ENCODE measurements around the gene ELMO1. TPM values are rescaled to one million over a fixed set of nuclear protein-coding genes. Genes with fewer than 3 reads are reported as not detected.

The ELMO1 gene
- total RNA-seq, 2 experiments from 2014 or later = 68.0 to 74.4 TPM

DNA sequence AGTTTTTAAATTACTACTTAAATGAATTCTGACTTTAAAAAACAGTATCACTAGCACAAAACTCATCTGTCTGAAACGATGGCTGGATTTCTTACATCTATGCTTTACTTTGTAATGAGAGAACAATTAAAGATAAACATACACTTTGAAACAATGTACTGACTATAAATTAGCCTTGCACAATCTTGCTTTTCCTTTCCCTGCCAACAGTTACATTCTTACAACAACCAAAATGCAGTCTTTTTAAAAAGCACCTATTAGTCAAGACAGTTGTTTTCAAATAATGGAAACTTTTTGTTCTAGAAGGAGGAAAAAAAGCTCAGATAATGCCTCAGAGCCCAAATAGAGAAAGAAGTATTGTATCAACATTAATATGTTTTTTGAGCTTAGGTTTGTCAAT, 153.3 kb downstream of the ELMO1 start:
- H3K27ac Mint-ChIP-seq = no peak overlapping the region
- H3K4me1 Mint-ChIP-seq = peaks cover 11% of the 10 kb centered on the region
- H3K9me3 Mint-ChIP-seq = no peaks in the 10 kb centered on the region
- H3K27me3 Mint-ChIP-seq = no peaks in the 10 kb centered on the region
- no peak for DNase-seq
- H3K36me3 Mint-ChIP-seq = peaks cover 19% of the 10 kb centered on the region
- no peak overlapping the region for H3K4me3 Mint-ChIP-seq

DNA sequence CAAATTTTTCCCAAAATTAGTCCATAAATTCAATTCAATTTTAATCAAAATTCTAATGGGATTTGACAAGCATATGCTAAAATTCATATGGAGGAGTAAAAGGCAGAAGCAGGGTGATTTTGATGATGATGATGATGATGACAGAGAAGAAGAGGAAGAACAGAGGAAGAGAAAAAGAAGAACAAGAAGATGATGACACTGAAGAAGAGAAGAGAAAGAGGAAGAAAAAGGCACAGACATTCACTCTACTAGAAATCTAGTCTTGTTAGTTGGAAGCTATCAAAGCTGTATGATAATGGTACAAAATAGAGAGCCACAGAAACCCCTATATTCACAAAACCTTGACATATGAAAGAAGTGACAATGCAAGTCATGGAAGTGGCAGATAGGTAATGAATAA, 157.9 kb downstream of the ELMO1 start:
- Mint-ChIP-seq H3K27ac (peak overlapping the region; percentile 5), H3K9me3 (peaks cover 2% of the 10 kb centered on the region), H3K27me3 (no peaks in the 10 kb centered on the region), H3K4me1 (peaks cover 18% of the 10 kb centered on the region), H3K4me3 (no peak overlapping the region), H3K36me3 (peaks cover 14% of the 10 kb centered on the region)
- no peak for DNase-seq

DNA sequence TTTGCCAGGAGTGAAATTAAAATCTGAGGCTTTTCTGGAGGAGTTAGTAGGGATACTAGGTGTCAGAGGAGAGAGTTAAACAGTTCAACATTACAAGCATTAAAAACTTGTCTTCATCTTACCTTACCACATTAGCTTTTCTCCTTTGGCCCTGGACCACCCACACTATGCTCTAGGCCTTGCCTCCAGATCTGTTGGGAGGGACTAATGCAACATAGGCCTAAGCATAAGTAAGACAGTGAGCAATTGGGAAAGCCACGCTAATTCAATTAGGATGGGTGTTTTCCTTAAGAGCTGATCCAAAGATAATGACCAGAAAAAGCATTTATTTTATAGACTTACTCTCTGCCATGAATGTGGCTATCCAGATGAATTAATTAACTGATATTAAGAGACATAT, 158.9 kb downstream of the ELMO1 start:
- no peak for DNase-seq
- H3K27ac Mint-ChIP-seq = no peak overlapping the region
- H3K27me3 Mint-ChIP-seq = no peaks in the 10 kb centered on the region
- H3K36me3 Mint-ChIP-seq = peaks cover 14% of the 10 kb centered on the region
- peaks cover 21% of the 10 kb centered on the region for H3K4me1 Mint-ChIP-seq
- H3K9me3 Mint-ChIP-seq = peaks cover 2% of the 10 kb centered on the region
- H3K4me3 Mint-ChIP-seq = no peak overlapping the region

DNA sequence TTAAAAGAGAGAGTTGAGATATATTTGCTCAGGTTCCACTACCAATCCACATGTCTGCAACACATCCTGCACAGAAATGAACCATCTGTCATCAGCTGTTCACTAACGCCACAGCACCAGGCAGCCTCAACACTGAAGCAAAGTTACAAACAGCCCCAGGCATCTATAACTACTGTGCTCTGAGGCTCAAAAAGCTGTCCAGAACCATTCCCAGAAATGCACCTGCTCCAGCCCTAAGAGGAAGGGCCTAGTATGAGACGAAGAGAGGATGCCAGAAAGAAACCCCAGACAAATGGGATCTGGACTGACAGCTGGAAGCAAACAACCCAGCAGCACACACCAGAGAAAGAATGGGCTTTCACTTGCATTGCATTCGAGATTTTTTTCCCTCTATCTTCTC, 159.3 kb downstream of the ELMO1 start:
- Mint-ChIP-seq H3K4me3 (no peak overlapping the region), H3K27ac (no peak overlapping the region), H3K9me3 (peaks cover 2% of the 10 kb centered on the region)

DNA sequence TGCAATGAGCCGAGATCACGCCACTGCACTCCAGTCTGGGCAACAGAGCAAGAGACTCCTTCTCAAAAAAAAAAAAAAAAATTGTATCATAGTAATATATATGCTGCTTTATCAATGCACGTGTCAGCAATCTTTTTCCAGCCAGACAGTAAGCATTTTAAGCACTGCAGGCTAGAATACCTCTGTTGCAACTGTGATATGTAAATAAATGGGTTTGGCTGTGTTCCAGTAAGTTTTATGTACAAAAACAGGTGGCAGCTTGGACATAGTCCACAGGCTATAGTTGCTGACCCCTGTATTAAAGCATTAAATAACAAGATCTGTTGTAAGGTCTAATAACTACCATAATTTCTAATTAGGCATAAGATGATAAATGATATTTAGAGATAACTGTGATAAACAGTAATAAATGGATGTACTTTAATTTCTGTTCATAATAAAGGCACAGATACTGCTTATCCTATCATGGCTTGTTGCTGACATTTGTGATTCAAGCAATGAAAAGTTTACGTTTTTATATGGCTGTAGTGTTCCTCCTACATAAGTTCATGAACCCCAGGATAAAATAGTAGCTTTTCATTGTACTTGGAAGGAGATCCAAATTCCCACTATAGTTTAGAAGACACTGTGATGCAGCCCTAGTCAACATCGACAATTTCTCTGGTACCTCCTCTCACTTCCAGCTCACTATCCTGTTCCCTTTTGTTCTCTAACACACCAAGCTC, 161.4 kb downstream of the ELMO1 start:
- DNase-seq = no peak
- H3K27ac Mint-ChIP-seq = no peak overlapping the region
- H3K4me3 Mint-ChIP-seq = no peak overlapping the region
- H3K36me3 Mint-ChIP-seq = peaks cover 11% of the 10 kb centered on the region
- peaks cover 22% of the 10 kb centered on the region for H3K4me1 Mint-ChIP-seq
- H3K27me3 Mint-ChIP-seq = no peaks in the 10 kb centered on the region
- H3K9me3 Mint-ChIP-seq = peaks cover 2% of the 10 kb centered on the region

More for the DNA sequence above, 159.3 kb downstream of the ELMO1 start:
- Mint-ChIP-seq H3K4me1 (peaks cover 22% of the 10 kb centered on the region), H3K27me3 (no peaks in the 10 kb centered on the region), H3K36me3 (peaks cover 14% of the 10 kb centered on the region)
- DNase-seq = no peak

DNA sequence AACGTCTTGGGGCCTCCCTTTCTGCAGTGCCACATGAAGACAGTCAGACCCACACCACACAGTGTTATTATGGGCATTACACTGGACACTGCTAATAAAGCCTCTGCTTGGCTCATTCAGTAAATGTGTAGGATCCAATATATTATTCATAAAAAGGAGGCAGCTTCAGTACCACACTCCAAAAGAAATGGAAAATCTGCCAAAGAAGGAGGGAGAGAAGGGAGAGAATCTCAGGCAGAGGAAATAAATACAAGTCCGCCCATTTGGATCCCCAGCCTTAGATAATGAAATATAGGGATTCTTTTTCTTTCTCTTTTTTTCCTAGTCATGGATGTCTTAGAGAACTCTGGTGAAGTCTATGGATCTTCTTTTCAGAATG, 162.2 kb downstream of the ELMO1 start:
- Mint-ChIP-seq H3K4me1 (peaks cover 22% of the 10 kb centered on the region), H3K27ac (no peak overlapping the region)
- DNase-seq = no peak

DNA sequence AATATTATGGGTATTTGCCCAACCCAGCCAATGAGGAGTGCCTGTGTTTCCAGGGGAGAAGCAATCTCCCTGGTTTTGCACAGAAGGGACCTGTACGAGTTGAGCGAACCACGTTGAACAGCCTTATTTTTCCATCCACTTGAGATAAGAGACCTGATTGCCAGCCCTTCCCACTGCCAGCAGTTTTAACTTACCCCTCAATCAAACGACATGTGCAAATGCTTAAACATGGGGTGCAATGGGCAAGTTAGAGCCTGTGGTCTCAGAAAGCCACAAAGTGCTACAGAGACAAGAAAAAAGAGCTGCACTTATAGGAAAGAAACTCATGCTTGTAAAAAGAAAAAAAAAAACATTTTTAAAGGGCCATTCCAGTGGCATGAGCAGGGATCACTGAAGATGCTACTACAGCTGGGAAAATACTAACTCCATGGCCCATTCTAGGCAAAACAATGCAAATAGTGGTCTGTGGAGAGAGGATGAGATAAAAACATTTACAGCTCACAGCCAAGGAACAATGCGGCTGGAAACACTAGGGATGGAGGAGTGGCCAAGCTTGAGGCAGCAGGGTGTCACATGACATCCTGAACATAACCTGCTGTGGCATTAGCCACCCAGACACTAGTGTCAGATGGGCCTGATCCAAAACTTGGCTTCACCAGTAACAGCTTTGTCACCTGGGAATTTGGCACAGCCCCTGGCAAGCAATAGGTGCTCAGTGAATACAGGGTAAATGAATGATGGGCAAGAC, 162.8 kb downstream of the ELMO1 start:
- peaks cover 11% of the 10 kb centered on the region for H3K36me3 Mint-ChIP-seq
- no peak for DNase-seq
- H3K4me3 Mint-ChIP-seq = no peak overlapping the region
- H3K27ac Mint-ChIP-seq = no peak overlapping the region
- peaks cover 2% of the 10 kb centered on the region for H3K9me3 Mint-ChIP-seq
- peaks cover 17% of the 10 kb centered on the region for H3K4me1 Mint-ChIP-seq
- H3K27me3 Mint-ChIP-seq = no peaks in the 10 kb centered on the region

More for the DNA sequence above, 162.2 kb downstream of the ELMO1 start:
- Mint-ChIP-seq H3K27me3 (no peaks in the 10 kb centered on the region), H3K4me3 (no peak overlapping the region), H3K36me3 (peaks cover 12% of the 10 kb centered on the region), H3K9me3 (peaks cover 2% of the 10 kb centered on the region)

DNA sequence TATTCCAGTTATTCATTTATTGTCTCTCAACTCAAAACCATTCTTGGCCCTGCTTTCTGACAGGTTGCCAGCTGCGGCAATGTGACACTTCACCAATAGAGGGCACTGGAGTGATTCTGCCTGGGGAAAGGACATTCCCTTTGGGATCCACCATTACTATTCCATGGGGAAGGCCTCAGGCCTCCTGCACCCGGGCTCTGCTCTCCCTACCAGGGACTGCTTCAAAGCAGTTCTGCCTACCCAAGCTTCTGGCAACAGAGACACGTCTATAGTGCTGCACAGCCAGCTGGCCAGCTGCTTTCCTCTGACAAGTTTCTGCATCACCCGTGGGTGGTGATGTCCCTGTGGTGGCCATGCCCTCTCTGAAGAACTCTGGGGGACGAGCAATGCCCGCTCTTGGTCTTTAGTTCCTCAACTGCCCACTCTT, 163.8 kb downstream of the ELMO1 start:
- peak; percentile 9 for DNase-seq
- Mint-ChIP-seq H3K27ac (no peak overlapping the region), H3K27me3 (no peaks in the 10 kb centered on the region), H3K4me1 (peaks cover 19% of the 10 kb centered on the region), H3K36me3 (peaks cover 10% of the 10 kb centered on the region), H3K4me3 (no peak overlapping the region), H3K9me3 (peaks cover 2% of the 10 kb centered on the region)

DNA sequence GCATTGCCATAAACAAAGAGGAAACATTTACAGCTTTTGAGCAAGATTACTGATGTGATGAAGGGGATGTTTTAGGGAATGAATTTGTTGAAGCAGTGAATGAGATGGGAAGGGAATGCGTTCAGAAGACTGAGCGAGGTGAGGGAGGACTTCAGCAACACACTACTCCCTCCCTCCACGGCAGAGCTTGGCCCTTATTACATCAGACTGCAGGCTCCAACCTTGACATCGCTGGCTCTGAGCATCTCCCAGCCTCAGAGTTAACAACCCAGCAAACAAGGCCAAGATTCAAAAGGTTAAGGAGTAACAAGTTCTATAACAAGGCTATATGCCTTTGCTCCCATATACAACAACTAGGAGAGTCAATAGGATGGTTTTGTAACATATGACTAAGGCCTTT, 164.4 kb downstream of the ELMO1 start:
- no peak overlapping the region for H3K4me3 Mint-ChIP-seq
- H3K36me3 Mint-ChIP-seq = peaks cover 10% of the 10 kb centered on the region
- no peak for DNase-seq
- no peak overlapping the region for H3K27ac Mint-ChIP-seq
- H3K27me3 Mint-ChIP-seq = no peaks in the 10 kb centered on the region
- H3K9me3 Mint-ChIP-seq = peaks cover 2% of the 10 kb centered on the region
- H3K4me1 Mint-ChIP-seq = peaks cover 16% of the 10 kb centered on the region

DNA sequence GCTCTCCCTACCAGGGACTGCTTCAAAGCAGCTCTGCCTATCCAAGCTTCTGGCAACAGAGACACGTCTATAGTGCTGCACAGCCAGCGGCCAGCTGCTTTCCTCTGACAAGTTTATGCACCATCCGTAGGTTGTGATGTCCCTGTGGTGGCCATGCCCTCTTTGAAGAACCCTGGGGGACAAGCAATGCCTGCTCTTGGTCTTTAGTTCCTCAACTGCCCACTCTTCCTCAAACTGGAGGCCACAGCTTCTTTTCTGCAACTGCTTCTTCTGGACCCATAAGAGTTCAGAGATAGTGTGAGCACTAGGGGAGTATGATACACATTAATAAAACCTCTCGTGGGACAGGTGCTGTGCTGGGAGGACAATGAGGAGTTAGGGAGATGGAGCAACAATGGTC, 164.9 kb downstream of the ELMO1 start:
- Mint-ChIP-seq H3K36me3 (peaks cover 12% of the 10 kb centered on the region), H3K4me1 (peaks cover 16% of the 10 kb centered on the region), H3K27ac (no peak overlapping the region)

DNA sequence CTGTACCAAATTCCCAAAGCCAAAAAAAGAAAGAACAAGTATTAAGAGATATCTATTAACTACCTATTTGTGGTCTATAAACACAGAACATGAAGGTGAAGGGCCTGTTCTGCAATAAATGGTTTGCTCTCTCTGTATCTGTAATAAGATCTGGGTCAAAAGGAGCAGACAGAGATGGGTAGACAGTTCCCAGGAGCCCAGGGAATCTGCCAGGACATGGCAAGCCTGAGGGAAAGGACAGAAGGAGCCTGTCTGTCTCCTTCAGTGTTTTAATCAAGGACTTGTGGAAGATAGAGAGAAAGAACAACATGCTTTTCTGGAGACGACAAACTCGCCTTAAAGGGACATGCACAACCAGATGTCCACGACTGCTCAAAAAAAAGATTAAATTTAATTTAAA, 165.7 kb downstream of the ELMO1 start:
- Mint-ChIP-seq H3K4me3 (no peak overlapping the region), H3K27ac (no peak overlapping the region), H3K4me1 (peaks cover 21% of the 10 kb centered on the region), H3K36me3 (peaks cover 17% of the 10 kb centered on the region), H3K9me3 (no peaks in the 10 kb centered on the region), H3K27me3 (no peaks in the 10 kb centered on the region)
- DNase-seq = no peak

More for the DNA sequence above, 164.9 kb downstream of the ELMO1 start:
- DNase-seq = no peak
- no peak overlapping the region for H3K4me3 Mint-ChIP-seq
- H3K27me3 Mint-ChIP-seq = no peaks in the 10 kb centered on the region
- H3K9me3 Mint-ChIP-seq = no peaks in the 10 kb centered on the region

DNA sequence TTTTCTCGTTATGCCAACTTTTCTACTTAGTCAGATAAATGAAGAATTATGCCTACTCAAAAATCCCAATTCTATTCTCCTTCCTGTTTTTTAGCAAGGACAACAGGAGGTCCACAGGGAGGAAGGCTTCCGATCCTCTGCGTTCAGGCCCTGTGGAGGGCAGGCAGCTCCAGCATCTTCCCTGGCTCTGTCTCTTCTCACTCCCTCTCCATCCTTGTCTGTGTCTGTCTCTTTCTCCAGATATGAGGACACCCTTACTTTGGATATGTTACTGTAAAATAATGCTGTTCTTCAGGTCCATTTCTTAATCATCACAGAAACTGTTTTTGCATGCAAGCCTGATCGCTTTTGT, 166.6 kb downstream of the ELMO1 start:
- H3K4me3 Mint-ChIP-seq = no peak overlapping the region
- H3K27ac Mint-ChIP-seq = no peak overlapping the region
- peaks cover 21% of the 10 kb centered on the region for H3K4me1 Mint-ChIP-seq

DNA sequence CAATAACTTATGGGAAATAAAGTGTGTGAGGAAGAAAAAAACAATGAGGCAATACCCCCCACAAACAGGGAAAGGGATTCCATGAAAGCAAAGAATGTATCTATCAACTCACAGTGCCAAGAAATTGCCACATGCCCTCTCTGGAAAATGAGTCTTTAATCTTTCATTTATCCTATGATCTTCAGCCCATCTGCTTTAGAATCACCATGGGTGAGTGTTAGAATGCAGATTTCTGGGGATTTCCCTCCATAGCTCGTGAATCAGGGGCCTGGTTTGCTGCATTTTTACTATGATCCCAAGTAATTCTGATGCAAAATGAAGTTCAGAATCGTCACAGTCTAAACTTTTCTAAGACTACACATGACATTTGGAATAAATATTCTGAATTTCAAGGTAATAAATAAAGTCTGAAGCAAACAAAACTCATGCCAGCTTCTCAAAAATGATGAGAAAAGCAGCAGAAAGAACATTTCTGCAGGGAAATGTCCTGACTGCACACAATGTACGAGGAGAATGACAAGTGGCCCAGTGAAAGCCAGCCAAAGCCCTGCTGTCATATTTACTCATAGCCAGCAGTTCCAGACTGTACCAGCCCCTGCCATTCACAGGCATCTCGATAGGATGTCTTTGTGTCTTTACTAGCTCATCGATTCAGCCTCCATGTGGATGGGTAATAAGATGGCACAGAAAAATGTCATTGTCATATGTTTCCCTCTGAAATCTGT, 167.1 kb downstream of the ELMO1 start:
- Mint-ChIP-seq H3K4me3 (no peak overlapping the region), H3K9me3 (no peaks in the 10 kb centered on the region), H3K4me1 (peaks cover 21% of the 10 kb centered on the region), H3K27me3 (no peaks in the 10 kb centered on the region), H3K27ac (no peak overlapping the region), H3K36me3 (peaks cover 20% of the 10 kb centered on the region)
- DNase-seq = no peak

More for the DNA sequence above, 166.6 kb downstream of the ELMO1 start:
- no peaks in the 10 kb centered on the region for H3K9me3 Mint-ChIP-seq
- no peak for DNase-seq
- H3K27me3 Mint-ChIP-seq = no peaks in the 10 kb centered on the region
- peaks cover 20% of the 10 kb centered on the region for H3K36me3 Mint-ChIP-seq

DNA sequence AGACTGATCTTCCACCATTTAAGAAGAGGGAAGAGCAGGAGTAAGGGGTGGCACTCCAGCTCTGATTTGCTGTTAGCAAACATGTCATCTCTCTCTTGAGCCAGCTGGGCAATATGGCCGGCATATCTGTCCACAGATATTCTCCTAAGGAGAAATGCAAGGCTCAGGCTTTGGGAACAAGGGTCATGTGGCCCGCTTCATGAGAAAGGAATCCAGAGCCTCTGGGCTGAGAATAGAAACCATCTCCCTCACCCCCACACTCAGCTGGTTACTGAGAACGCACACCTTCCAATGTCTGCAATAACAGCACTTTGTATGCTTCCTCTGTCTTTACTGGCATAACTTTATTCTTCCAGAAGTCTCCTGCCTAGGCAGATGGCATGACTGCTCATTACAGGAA, 171.2 kb downstream of the ELMO1 start:
- DNase-seq = no peak
- Mint-ChIP-seq H3K4me1 (peaks cover 7% of the 10 kb centered on the region), H3K4me3 (no peak overlapping the region), H3K9me3 (no peaks in the 10 kb centered on the region), H3K27me3 (no peaks in the 10 kb centered on the region), H3K36me3 (peaks cover 23% of the 10 kb centered on the region), H3K27ac (no peak overlapping the region)

DNA sequence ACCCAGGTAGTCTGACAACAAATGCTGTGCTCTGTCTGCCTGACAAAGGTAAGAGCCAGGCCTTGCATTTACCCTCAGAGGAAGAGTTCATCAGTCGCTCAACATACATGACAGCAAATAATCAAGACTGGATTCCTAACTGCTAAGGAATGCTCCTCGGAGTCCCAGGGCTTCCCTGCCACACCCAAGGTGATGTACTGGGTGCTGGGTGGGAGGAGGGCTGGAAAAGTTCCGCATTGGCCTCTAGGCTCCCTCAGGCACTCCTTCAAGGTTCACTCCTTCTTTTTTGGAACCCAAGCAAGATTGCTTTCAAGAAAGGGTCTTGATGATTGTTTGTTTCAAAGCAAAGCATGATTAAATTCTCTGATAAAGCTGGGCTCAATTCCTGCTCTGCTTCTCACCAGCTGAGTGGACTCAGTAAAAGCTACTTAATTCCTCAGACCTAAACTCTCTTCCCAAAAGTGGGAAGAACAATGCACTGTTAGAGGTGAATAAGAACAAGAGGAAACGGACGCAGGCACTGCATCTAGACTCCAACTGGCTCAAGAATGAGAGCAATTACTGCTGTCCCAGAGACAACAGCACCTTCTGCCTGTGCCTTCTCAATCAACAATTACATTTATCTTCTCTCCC, 173.5 kb downstream of the ELMO1 start:
- H3K4me1 Mint-ChIP-seq = peaks cover 13% of the 10 kb centered on the region
- no peak for DNase-seq
- H3K27me3 Mint-ChIP-seq = no peaks in the 10 kb centered on the region
- no peaks in the 10 kb centered on the region for H3K9me3 Mint-ChIP-seq
- no peak overlapping the region for H3K4me3 Mint-ChIP-seq
- peaks cover 28% of the 10 kb centered on the region for H3K36me3 Mint-ChIP-seq
- no peak overlapping the region for H3K27ac Mint-ChIP-seq
